ENCODE measurements around the gene TRIM2.

Gene TRIM2

GRCh38 chr4:153290134-153290533 lies 85.9 kb downstream of the TRIM2 start:
- no peak for DNase-seq

- DNase-seq, result no peak
These were observed 87.3 kb downstream of the TRIM2 start for GRCh38 chr4:153291562-153291961.

GRCh38 chr4:153292897-153293741 lies 88.9 kb downstream of the TRIM2 start:
- DNase-seq, result no peak

GRCh38 chr4:153293742-153294057 lies 89.5 kb downstream of the TRIM2 start:
- no peak for DNase-seq

- no peak for DNase-seq
These were observed 90.4 kb downstream of the TRIM2 start for GRCh38 chr4:153294631-153295030.

DNA sequence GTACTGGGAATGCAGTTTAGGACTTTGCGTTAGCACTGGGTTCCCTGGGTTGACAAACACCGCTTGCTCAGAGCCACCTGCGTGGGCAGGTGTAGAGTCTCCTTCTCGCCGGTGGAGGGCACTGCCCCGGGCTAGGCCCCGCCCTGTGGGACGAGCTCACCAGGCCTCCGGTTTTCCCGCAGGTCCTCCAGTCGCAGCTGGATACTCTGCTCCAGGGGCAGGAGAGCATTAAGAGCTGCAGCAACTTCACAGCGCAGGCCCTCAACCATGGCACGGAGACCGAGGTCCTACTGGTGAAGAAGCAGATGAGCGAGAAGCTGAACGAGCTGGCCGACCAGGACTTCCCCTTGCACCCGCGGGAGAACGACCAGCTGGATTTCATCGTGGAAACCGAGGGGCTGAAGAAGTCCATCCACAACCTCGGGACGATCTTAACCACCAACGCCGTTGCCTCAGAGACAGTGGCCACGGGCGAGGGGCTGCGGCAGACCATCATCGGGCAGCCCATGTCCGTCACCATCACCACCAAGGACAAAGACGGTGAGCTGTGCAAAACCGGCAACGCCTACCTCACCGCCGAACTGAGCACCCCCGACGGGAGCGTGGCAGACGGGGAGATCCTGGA lies 91.0 kb downstream of the TRIM2 start:
- DNase-seq, result no peak

DNA sequence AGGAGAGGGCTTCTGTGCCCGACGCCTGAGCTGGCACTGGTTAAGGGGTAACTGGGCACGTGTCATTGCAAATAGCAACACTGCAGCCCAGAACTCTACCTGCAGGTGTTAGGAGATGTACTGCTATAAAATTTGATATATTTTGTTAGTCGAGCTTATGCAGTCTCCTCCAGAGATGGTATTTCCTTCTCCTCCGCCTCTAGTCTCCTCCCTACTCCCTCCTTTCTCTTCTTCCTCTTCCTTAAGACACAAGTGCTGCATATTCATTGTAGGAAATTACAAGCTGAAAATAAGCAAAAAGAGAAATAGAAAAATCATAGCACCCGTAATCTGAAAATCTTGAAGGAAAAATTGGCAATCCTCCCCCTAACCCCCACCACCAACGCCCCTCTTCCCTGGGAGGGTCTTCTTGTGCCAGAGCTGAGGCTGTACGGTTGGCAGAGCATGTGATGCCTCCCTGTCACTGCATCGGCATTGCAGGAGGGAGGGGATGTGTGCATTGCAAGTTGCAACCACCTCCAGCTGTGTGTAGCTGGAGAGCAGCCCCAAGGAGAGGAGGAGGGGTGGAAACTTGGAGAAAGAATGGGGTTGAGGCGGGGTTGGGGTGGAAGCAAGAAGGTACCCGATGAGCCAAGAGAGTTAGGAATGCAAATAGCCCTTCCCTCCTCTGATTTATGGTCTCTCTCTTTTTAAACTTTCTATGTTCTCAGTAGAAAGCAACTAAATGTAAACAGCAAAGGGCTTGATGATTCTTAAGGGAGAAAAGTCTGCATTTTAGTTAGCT lies 92.0 kb downstream of the TRIM2 start:
- no peak for DNase-seq

DNA sequence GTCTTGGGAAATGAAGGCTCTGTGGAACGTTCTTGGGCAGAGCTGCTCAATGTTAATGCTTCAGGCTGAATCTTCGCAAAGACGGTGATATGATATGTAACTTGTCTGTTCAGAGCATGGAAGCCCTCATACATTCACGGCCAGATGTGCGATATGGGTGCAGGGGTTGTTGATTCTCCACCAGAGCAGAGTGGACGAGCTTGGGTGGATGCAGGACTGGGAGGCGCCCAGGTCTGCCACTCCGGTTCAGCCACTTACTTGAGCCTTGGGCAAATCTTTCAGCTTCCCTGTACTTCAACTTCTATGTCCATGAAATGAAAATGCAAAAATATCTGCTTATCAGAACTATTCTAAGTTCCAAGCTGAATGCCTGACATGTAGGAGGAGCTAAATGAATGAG lies 92.9 kb downstream of the TRIM2 start:
- no peak for DNase-seq

- DNase-seq, result no peak
These were observed 106.5 kb downstream of the TRIM2 start for GRCh38 chr4:153310793-153311192.

GRCh38 chr4:153314915-153315314 lies 110.7 kb downstream of the TRIM2 start:
- DNase-seq, result no peak

GRCh38 chr4:153318696-153319320 lies 114.6 kb downstream of the TRIM2 start:
- DNase-seq, result peak; percentile 35

DNA sequence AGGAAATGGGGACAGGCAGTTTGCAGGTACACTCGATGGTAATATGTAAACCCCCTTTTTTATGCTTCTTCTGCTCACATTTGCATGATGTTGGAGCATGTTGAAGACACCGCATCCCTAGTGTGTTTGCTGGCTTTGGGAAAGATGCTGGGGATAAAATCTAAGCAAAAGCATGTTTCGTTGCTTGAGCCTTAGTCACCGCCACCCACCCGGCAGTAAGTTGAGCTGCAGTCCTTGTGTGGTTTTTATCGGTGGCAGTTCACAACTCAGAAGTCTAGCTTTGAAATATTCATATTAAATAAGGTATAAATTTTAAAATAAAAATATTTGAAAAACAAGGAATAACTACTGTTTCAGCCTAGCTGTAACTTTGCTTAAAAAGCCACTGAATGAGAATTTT lies 118.5 kb downstream of the TRIM2 start:
- no peak for DNase-seq

- no peak for DNase-seq
These were observed 119.8 kb downstream of the TRIM2 start for GRCh38 chr4:153324046-153324445.

DNA sequence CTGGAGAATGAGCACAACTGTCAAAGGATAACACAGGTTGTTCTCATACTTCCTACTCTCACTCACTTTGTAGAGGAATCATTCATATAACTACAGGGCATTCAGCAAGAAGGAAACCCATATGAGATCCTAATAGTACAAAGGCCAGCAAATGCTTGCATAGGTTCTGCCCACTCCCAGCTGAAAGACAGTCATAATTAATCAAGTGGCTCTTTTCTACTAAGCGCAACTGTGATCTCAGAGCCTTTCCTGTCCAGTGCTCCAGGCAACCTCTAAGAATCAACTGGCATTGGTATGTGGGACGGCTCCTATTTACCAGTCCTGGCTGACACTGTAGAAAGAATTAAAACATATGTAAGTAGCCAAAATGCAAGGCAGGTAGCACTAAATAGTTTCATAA lies 121.3 kb downstream of the TRIM2 start:
- no peak for DNase-seq

DNA sequence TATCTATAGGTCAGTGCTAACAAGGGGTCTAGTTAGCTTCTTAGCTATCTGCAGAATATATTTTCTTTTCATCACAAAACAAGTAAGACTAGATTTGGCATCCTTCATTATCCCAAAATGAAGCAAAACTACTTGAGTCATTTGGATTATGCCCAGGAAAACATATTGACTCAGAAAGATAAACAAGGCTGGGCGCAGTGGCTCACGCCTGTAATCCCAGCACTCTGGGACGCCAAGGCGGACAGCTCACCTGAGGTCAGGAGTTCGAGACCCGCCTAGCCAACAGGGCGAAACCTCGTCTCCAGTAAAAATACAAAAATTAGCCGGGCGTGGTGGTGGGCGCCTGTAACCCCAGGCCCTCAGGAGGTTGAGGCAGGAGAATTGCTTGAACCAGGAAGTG lies 122.3 kb downstream of the TRIM2 start:
- DNase-seq, result no peak

DNA sequence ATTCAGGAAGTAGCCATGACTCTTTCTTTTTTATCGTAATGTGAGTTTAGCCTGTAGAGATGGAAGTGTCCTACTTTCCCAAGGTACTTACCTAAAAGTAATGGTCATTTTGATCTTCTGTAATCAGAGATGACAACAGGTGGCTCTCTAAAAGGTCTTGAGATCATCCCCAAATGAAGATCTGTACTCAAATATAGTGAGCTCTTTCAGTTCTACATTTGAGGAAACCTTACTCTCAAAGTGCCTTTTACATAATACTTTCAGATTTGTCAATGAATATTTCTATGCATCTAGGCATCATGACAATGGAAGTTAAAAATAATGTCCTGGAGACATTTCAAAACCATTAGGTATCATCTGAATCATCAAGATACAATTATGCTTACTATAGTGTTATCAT lies 123.0 kb downstream of the TRIM2 start:
- no peak for DNase-seq

DNA sequence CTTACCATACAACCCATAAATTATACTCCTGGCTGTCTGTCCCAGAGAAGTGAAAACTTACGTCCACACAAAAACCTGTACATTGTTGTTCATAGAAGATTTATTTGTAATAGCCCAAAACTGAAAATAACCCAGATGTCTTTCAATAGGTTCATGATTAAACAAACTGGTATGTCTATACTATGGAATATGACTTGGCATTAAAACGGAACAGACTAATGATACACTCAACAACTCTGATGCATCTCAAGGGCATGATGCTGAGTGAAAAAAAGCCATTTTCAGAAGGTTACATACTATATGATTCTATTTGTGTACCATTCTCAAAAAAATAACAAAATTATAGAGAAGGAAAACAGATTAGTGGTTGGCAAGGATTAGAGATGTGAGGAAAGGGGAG lies 128.7 kb downstream of the TRIM2 start:
- DNase-seq, result no peak

- no peak for DNase-seq
These were observed 129.6 kb downstream of the TRIM2 start for GRCh38 chr4:153333874-153334273.

GRCh38 chr4:153335665-153336064 lies 131.4 kb downstream of the TRIM2 start:
- no peak for DNase-seq

DNA sequence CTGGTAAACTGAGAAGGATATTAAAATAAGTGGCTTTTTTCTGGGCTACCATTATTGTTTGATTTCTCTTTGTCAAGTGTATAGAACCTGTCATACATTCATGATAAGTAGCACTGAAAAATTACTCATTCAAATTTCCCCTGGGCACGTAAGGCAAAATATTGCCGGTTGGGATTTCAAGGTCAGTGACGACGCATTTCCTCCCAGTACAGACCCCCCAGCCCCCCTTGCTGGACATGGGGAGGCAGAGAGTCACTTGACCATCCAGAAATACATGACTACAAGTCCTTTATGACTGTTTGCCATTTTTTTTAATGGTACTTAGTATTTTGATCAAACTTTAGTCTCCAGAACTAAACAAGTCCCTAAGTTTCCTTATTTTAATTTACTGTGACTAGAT lies 133.4 kb downstream of the TRIM2 start:
- DNase-seq, result no peak

DNA sequence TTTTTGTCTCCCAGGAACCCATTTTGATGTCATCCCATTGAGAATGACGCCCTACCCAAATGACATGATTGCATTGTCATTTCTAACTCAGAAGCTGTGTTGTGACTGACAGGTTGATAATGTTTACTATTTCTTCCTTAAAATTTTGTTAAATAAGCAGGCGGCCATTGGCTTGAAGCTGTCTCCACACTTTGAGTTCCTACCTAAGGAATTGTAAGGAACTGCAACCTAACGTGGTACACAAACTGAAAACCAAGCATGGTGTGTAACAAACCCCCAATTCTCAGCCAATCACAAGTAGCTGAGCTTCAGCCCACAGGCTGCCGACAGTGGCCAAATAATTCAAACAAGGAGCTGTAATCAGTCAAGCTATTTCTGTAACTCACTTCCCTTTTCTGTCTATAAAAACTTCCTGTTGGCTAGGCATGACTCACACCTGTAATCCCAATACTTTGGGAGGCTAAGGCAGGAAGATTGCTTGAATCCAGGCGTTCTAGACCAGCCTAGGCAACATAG lies 137.4 kb downstream of the TRIM2 start:
- DNase-seq, result no peak

GRCh38 chr4:153342751-153343552 lies 138.7 kb downstream of the TRIM2 start:
- DNase-seq, result no peak
